ENCODE measurements around the gene MSH3.
"Not testable (repeated sequence)": the region's sequence is repeated elsewhere in the genome, so short reads cannot be mapped to it uniquely, and the experiment has no call there.

The MSH3 gene

GRCh38 chr5:80631278-80632259 lies 22.9 kb upstream of the MSH3 start:
- H3K27ac Mint-ChIP-seq = no peak overlapping the region
- H3K4me1 Mint-ChIP-seq (ENCODE audit: low read depth) = peaks cover 12% of the 10 kb centered on the region
- H3K9me3 Mint-ChIP-seq = no peaks in the 10 kb centered on the region
- no peaks in the 10 kb centered on the region for H3K27me3 Mint-ChIP-seq
- peaks cover 5% of the 10 kb centered on the region for H3K36me3 Mint-ChIP-seq (ENCODE audit: low read depth)
- no peak overlapping the region for H3K4me3 Mint-ChIP-seq
- intact Hi-C loops (cut with micrococcal nuclease) = no loop called here

- Mint-ChIP-seq H3K27ac (no peak overlapping the region), H3K27me3 (no peaks in the 10 kb centered on the region), H3K9me3 (no peaks in the 10 kb centered on the region), H3K36me3 (ENCODE audit: low read depth) (peaks cover 12% of the 10 kb centered on the region), H3K4me1 (ENCODE audit: low read depth) (peaks cover 12% of the 10 kb centered on the region), H3K4me3 (no peak overlapping the region)
- intact Hi-C loops (cut with micrococcal nuclease) = no loop called here
Measured at GRCh38 chr5:80632700-80633099, 21.8 kb upstream of the MSH3 start.

GRCh38 chr5:80634193-80634592 lies 20.3 kb upstream of the MSH3 start:
- intact Hi-C loops (cut with micrococcal nuclease) = no loop called here
- H3K27me3 Mint-ChIP-seq = no peaks in the 10 kb centered on the region
- H3K9me3 Mint-ChIP-seq = no peaks in the 10 kb centered on the region
- no peak overlapping the region for H3K27ac Mint-ChIP-seq
- no peak overlapping the region for H3K4me3 Mint-ChIP-seq
- peaks cover 27% of the 10 kb centered on the region for H3K36me3 Mint-ChIP-seq (ENCODE audit: low read depth)
- H3K4me1 Mint-ChIP-seq (ENCODE audit: low read depth) = peaks cover 12% of the 10 kb centered on the region

GRCh38 chr5:80641353-80641752 lies 13.1 kb upstream of the MSH3 start:
- H3K27ac Mint-ChIP-seq = no peak overlapping the region
- H3K4me1 Mint-ChIP-seq (ENCODE audit: low read depth) = no peaks in the 10 kb centered on the region
- intact Hi-C loops (cut with micrococcal nuclease) = no loop called here

GRCh38 chr5:80644900-80645299 lies 9.6 kb upstream of the MSH3 start:
- Mint-ChIP-seq H3K9me3 (peaks cover 9% of the 10 kb centered on the region), H3K36me3 (ENCODE audit: low read depth) (peaks cover 64% of the 10 kb centered on the region), H3K4me3 (no peak overlapping the region), H3K27me3 (no peaks in the 10 kb centered on the region), H3K4me1 (ENCODE audit: low read depth) (peaks cover 5% of the 10 kb centered on the region), H3K27ac (no peak overlapping the region)
- intact Hi-C loops (cut with micrococcal nuclease) = no loop called here

More at GRCh38 chr5:80641353-80641752, 13.1 kb upstream of the MSH3 start:
- no peaks in the 10 kb centered on the region for H3K9me3 Mint-ChIP-seq
- no peak overlapping the region for H3K4me3 Mint-ChIP-seq
- H3K36me3 Mint-ChIP-seq (ENCODE audit: low read depth) = peaks cover 77% of the 10 kb centered on the region
- no peaks in the 10 kb centered on the region for H3K27me3 Mint-ChIP-seq

GRCh38 chr5:80646926-80647325 lies 7.5 kb upstream of the MSH3 start:
- H3K4me1 Mint-ChIP-seq (ENCODE audit: low read depth) = peaks cover 5% of the 10 kb centered on the region
- H3K27me3 Mint-ChIP-seq = no peaks in the 10 kb centered on the region
- intact Hi-C loops (cut with micrococcal nuclease) = no loop called here
- H3K36me3 Mint-ChIP-seq (ENCODE audit: low read depth) = peaks cover 44% of the 10 kb centered on the region
- H3K4me3 Mint-ChIP-seq = no peak overlapping the region
- H3K27ac Mint-ChIP-seq = no peak overlapping the region
- peaks cover 9% of the 10 kb centered on the region for H3K9me3 Mint-ChIP-seq

- Mint-ChIP-seq H3K9me3 (peaks cover 3% of the 10 kb centered on the region), H3K4me1 (ENCODE audit: low read depth) (peaks cover 26% of the 10 kb centered on the region), H3K36me3 (ENCODE audit: low read depth) (peaks cover 29% of the 10 kb centered on the region), H3K27ac (no peak overlapping the region), H3K27me3 (no peaks in the 10 kb centered on the region), H3K4me3 (peak overlapping the region; percentile 72)
- intact Hi-C loops (cut with micrococcal nuclease) = loop anchor here (10.0 kb wide), 1 partner anchor 309 kb away; no protein-coding TSS in a partner anchor
Measured at GRCh38 chr5:80653502-80653901, 950 bp upstream of the MSH3 start.

GRCh38 chr5:80654054-80654390 lies 430 bp upstream of the MSH3 start:
- peaks cover 31% of the 10 kb centered on the region for H3K36me3 Mint-ChIP-seq (ENCODE audit: low read depth)
- no peaks in the 10 kb centered on the region for H3K27me3 Mint-ChIP-seq
- intact Hi-C loops (cut with micrococcal nuclease) = loop anchor here (10.0 kb wide), 1 partner anchor 309 kb away; no protein-coding TSS in a partner anchor
- no peaks in the 10 kb centered on the region for H3K9me3 Mint-ChIP-seq
- peaks cover 24% of the 10 kb centered on the region for H3K4me1 Mint-ChIP-seq (ENCODE audit: low read depth)
- peak overlapping the region; percentile 72 for H3K4me3 Mint-ChIP-seq
- no peak overlapping the region for H3K27ac Mint-ChIP-seq

GRCh38 chr5:80655231-80655774 lies 851 bp downstream of the MSH3 start:
- no peaks in the 10 kb centered on the region for H3K9me3 Mint-ChIP-seq
- no peaks in the 10 kb centered on the region for H3K27me3 Mint-ChIP-seq
- H3K36me3 Mint-ChIP-seq (ENCODE audit: low read depth) = peaks cover 44% of the 10 kb centered on the region
- intact Hi-C loops (cut with micrococcal nuclease) = loop anchor here (1.0 to 10.0 kb wide), 2 partner anchors 167 to 311 kb away; partner anchors contain the start of gene FAM151B
- H3K4me1 Mint-ChIP-seq (ENCODE audit: low read depth) = peaks cover 24% of the 10 kb centered on the region
- H3K4me3 Mint-ChIP-seq = peak overlapping the region; percentile 72
- peak overlapping the region; percentile 90 for H3K27ac Mint-ChIP-seq

- Mint-ChIP-seq H3K36me3 (ENCODE audit: low read depth) (peaks cover 55% of the 10 kb centered on the region), H3K4me3 (no peak overlapping the region), H3K27ac (no peak overlapping the region), H3K27me3 (no peaks in the 10 kb centered on the region), H3K9me3 (no peaks in the 10 kb centered on the region), H3K4me1 (ENCODE audit: low read depth) (peaks cover 24% of the 10 kb centered on the region)
- intact Hi-C loops (cut with micrococcal nuclease) = loop anchor here (10.0 kb wide), 1 partner anchor 312 kb away; no protein-coding TSS in a partner anchor
Measured at GRCh38 chr5:80656425-80656824, 2.0 kb downstream of the MSH3 start.

GRCh38 chr5:80659106-80659505 lies 4.7 kb downstream of the MSH3 start:
- no peak overlapping the region for H3K4me3 Mint-ChIP-seq
- intact Hi-C loops (cut with micrococcal nuclease) = loop anchor here (10.0 kb wide), 1 partner anchor 314 kb away; no protein-coding TSS in a partner anchor
- no peaks in the 10 kb centered on the region for H3K27me3 Mint-ChIP-seq
- no peak overlapping the region for H3K27ac Mint-ChIP-seq
- H3K9me3 Mint-ChIP-seq = no peaks in the 10 kb centered on the region
- peaks cover 12% of the 10 kb centered on the region for H3K4me1 Mint-ChIP-seq (ENCODE audit: low read depth)
- H3K36me3 Mint-ChIP-seq (ENCODE audit: low read depth) = peaks cover 69% of the 10 kb centered on the region

- H3K9me3 Mint-ChIP-seq; H3K4me1 Mint-ChIP-seq (ENCODE audit: low read depth); intact Hi-C loops (cut with micrococcal nuclease); H3K27ac Mint-ChIP-seq; H3K27me3 Mint-ChIP-seq; H3K4me3 Mint-ChIP-seq: not testable (repeated sequence)
- H3K36me3 Mint-ChIP-seq (ENCODE audit: low read depth) = peaks cover 85% of the 10 kb centered on the region
Measured at GRCh38 chr5:80660661-80661060, 6.2 kb downstream of the MSH3 start.

- Mint-ChIP-seq H3K9me3 (no peaks in the 10 kb centered on the region), H3K36me3 (ENCODE audit: low read depth) (peaks cover 92% of the 10 kb centered on the region), H3K4me1 (ENCODE audit: low read depth) (no peaks in the 10 kb centered on the region), H3K27ac (no peak overlapping the region), H3K27me3 (no peaks in the 10 kb centered on the region), H3K4me3 (no peak overlapping the region)
- intact Hi-C loops (cut with micrococcal nuclease) = no loop called here
Measured at GRCh38 chr5:80662108-80662507, 7.7 kb downstream of the MSH3 start.

- Mint-ChIP-seq H3K27me3 (no peaks in the 10 kb centered on the region), H3K36me3 (ENCODE audit: low read depth) (peaks cover 89% of the 10 kb centered on the region), H3K27ac (no peak overlapping the region), H3K9me3 (no peaks in the 10 kb centered on the region), H3K4me3 (no peak overlapping the region), H3K4me1 (ENCODE audit: low read depth) (no peaks in the 10 kb centered on the region)
- intact Hi-C loops (cut with micrococcal nuclease) = no loop called here
Measured at GRCh38 chr5:80665057-80665456, 10.6 kb downstream of the MSH3 start.

Data from dendritic cell treated with granulocyte-macrophage colony-stimulating factor and Interleukin-4, amounts not matched to agents 40 ng/mL and 50 ng/mL, for 4 days (primary cell).